Activated B cell treated with CpG ODN at 0.5 μM for 24 hours (primary cell): Measurements from ENCODE around the gene EME2. TPM values are rescaled to one million over a fixed set of nuclear protein-coding genes. Genes with fewer than 3 reads are reported as not detected.

Experiments
- ATAC-seq: fragments of 200-7000 bp; cut with Tn5 transposase; one replicate; pipeline ENCODE4 v1.10.0; 2021; ENCODE audit warnings: low read depth, mild to moderate bottlenecking, moderate library complexity
- CTCF ChIA-PET: fragments of 350-600 bp; sonication (Branson Sonifier 250); formaldehyde crosslinking; loops from one replicate; lab custom pipeline; 2021; ENCODE audit warnings: antibody characterized with exemption; lab: Charles Lee
- POLR2A ChIA-PET: fragments of 350-600 bp; sonication (Branson Sonifier 250); formaldehyde crosslinking; loops from one replicate; lab custom pipeline; 2021; ENCODE audit warnings: antibody characterized with exemption; lab: Charles Lee
- DNase-seq: peaks from one replicate; pipeline ENCODE4 v3.0.0; 2022
- H3K27ac Mint-ChIP-seq: one replicate; pipeline ENCODE4 v1.8.0; 2020; ENCODE audit warnings: mixed read lengths
- H3K27me3 Mint-ChIP-seq: one replicate; pipeline ENCODE4 v1.8.0; 2021; ENCODE audit warnings: mixed read lengths
- H3K36me3 Mint-ChIP-seq: one replicate; pipeline ENCODE4 v1.8.0; 2021; ENCODE audit warnings: low read depth, mixed read lengths
- H3K4me1 Mint-ChIP-seq: one replicate; pipeline ENCODE4 v1.8.0; 2021; ENCODE audit warnings: mixed read lengths
- H3K4me3 Mint-ChIP-seq: one replicate; pipeline ENCODE4 v1.8.0; 2020; ENCODE audit warnings: mild to moderate bottlenecking, mixed read lengths
- H3K9me3 Mint-ChIP-seq: one replicate; pipeline ENCODE4 v1.8.0; 2020; ENCODE audit warnings: mixed read lengths
- CTCF ChIP-seq: fragments of 200-600 bp; IDR thresholded peaks from one replicate; pipeline ENCODE4 v1.8.0; 2022; ENCODE audit warnings: antibody characterized with exemption, mild to moderate bottlenecking
- intact Hi-C: fragments of 100-400 bp; cut with micrococcal nuclease; formaldehyde crosslinking; loops from one replicate; pipeline ENCODE4 v1.15.1; 2024
- total RNA-seq: library from RNA; stranded (reverse); gene quantifications from 2 replicates; pipeline ENCODE4 v1.2.3, GENCODE V29; 2022

EME2 gene
- total RNA-seq, 1 donor from 2014 or later: 49.9 TPM

GRCh38 chr16:1820946-1821290, 48.3 kb downstream of the EME2 start:
- TF ChIP-seq CTCF: no peak
- Mint-ChIP-seq H3K27ac (no peak overlapping the region), H3K36me3 (peaks cover 26% of the 10 kb centered on the region)

GRCh38 chr16:1821861-1822611, 49.4 kb downstream of the EME2 start:
- peaks cover 16% of the 10 kb centered on the region for H3K4me1 Mint-ChIP-seq
- no peak overlapping the region for H3K27ac Mint-ChIP-seq
- DNase-seq: no peak
- H3K36me3 Mint-ChIP-seq: peaks cover 20% of the 10 kb centered on the region
- H3K27me3 Mint-ChIP-seq: no peaks in the 10 kb centered on the region
- ATAC-seq: no peak
- H3K4me3 Mint-ChIP-seq: no peak overlapping the region
- CTCF ChIA-PET: no interaction called here
- no peak for TF ChIP-seq CTCF
- intact Hi-C loops: no loop called here
- POLR2A ChIA-PET: no interaction called here
- H3K9me3 Mint-ChIP-seq: no peaks in the 10 kb centered on the region

More at GRCh38 chr16:1820946-1821290, 48.3 kb downstream of the EME2 start:
- no peak for ATAC-seq
- H3K4me1 Mint-ChIP-seq: peaks cover 15% of the 10 kb centered on the region
- no peaks in the 10 kb centered on the region for H3K27me3 Mint-ChIP-seq
- intact Hi-C loops: no loop called here
- DNase-seq: no peak
- ChIA-PET POLR2A (interaction anchor here (0.6 kb wide), 1 partner anchor 90 kb away, joined by 12 read pairs; no protein-coding TSS in a partner anchor), CTCF (no interaction called here)
- no peak overlapping the region for H3K4me3 Mint-ChIP-seq
- H3K9me3 Mint-ChIP-seq: no peaks in the 10 kb centered on the region

- Mint-ChIP-seq H3K27ac (no peak overlapping the region), H3K27me3 (no peaks in the 10 kb centered on the region), H3K36me3 (peaks cover 21% of the 10 kb centered on the region), H3K4me3 (no peak overlapping the region), H3K9me3 (no peaks in the 10 kb centered on the region), H3K4me1 (peaks cover 24% of the 10 kb centered on the region)
- ATAC-seq: no peak
- intact Hi-C loops: no loop called here
- ChIA-PET CTCF (no interaction called here), POLR2A (no interaction called here)
- no peak for DNase-seq
- TF ChIP-seq CTCF: no peak
Observed at GRCh38 chr16:1822801-1823200, 50.2 kb downstream of the EME2 start.

GRCh38 chr16:1823821-1824220, 51.2 kb downstream of the EME2 start:
- Mint-ChIP-seq H3K27me3 (no peaks in the 10 kb centered on the region), H3K4me3 (no peak overlapping the region), H3K36me3 (peaks cover 21% of the 10 kb centered on the region), H3K9me3 (no peaks in the 10 kb centered on the region), H3K4me1 (peaks cover 31% of the 10 kb centered on the region), H3K27ac (no peak overlapping the region)
- CTCF ChIA-PET: no interaction called here
- TF ChIP-seq CTCF: no peak
- no peak for DNase-seq
- intact Hi-C loops: no loop called here
- ATAC-seq: no peak
- POLR2A ChIA-PET: interaction anchor here (0.6 kb wide), 1 partner anchor 19 kb away, joined by 5 read pairs; no protein-coding TSS in a partner anchor

GRCh38 chr16:1825381-1825863, 52.8 kb downstream of the EME2 start:
- POLR2A ChIA-PET: interaction anchor here (0.5 to 0.6 kb wide), 2 partner anchors 54 to 533 kb away, joined by 3 read pairs; partner anchors contain the start of gene NME3
- Mint-ChIP-seq H3K4me1 (peaks cover 39% of the 10 kb centered on the region), H3K27ac (peak overlapping the region; percentile 65), H3K4me3 (peak overlapping the region; percentile 76), H3K27me3 (no peaks in the 10 kb centered on the region), H3K36me3 (peaks cover 16% of the 10 kb centered on the region), H3K9me3 (no peaks in the 10 kb centered on the region)
- CTCF ChIA-PET: interaction anchor here (1.6 kb wide), 1 partner anchor 42 kb away, joined by 3 read pairs; the partner anchor contains the start of gene NUBP2
- intact Hi-C loops: no loop called here
- no peak for ATAC-seq
- no peak for DNase-seq
- no peak for TF ChIP-seq CTCF
